ENCODE data around the gene NUFIP1. TPM values are rescaled to one million over a fixed set of nuclear protein-coding genes. Genes with fewer than 3 reads are reported as not detected.
A peak's percentile ranks its signal among the peaks of the same experiment; 100 is the strongest.

The NUFIP1 gene
- polyA plus RNA-seq, 4 donors: 1.3 to 8.2 (median 2.1) TPM

- Histone ChIP-seq H3K4me3 (ENCODE audit: low read depth in 1 of 3, low read length in 3 of 3) (no peak overlapping the region), H3K9me3 (ENCODE audit: control insufficient read depth in 2 of 2, insufficient read depth in 1 of 2, low read depth in 1 of 2, low read length in 1 of 2) (no peaks in the 10 kb centered on the region), H3K27ac (ENCODE audit: low read depth in 1 of 3, low read length in 2 of 3) (peak overlapping the region in 2 of 3 donors; percentile 4 to 32), H3K36me3 (ENCODE audit: control insufficient read depth in 3 of 3, insufficient read depth in 2 of 3, low read depth in 1 of 3, low read length in 3 of 3) (no peaks in the 10 kb centered on the region), H3K27me3 (ENCODE audit: control insufficient read depth in 3 of 3, insufficient read depth in 3 of 3, low read length in 3 of 3) (no peaks in the 10 kb centered on the region), H3K4me1 (ENCODE audit: control insufficient read depth in 3 of 3, insufficient read depth in 2 of 3, low read depth in 1 of 3, low read length in 2 of 3) (no peaks in the 10 kb centered on the region)
- 65 to 82% (median 68%) methylated on average over 5 of the region's 5 CpGs for WGBS, 3 donors
- DNase-seq (no peak), FAIRE-seq (no peak)
These were observed 57.0 kb downstream of the NUFIP1 start for GRCh38 chr13:44932171-44932849.

GRCh38 chr13:44930963-44931623 is 58.2 kb downstream of the NUFIP1 start:
- no peak overlapping the region for H3K27ac ChIP-seq (ENCODE audit: low read depth in 1 of 3, low read length in 2 of 3)
- FAIRE-seq: no peak
- 80 to 84% (median 81%) methylated on average over 7 of the region's 7 CpGs for WGBS, 3 donors

GRCh38 chr13:44930280-44930679 is 59.0 kb downstream of the NUFIP1 start:
- H3K9me3 ChIP-seq (ENCODE audit: control insufficient read depth in 2 of 2, insufficient read depth in 1 of 2, low read depth in 1 of 2, low read length in 1 of 2): no peaks in the 10 kb centered on the region
- WGBS, 3 donors: 87 to 92% (median 88%) methylated on average over 3 of the region's 3 CpGs

More at GRCh38 chr13:44930963-44931623, 58.2 kb downstream of the NUFIP1 start:
- peak in 1 of 2 donors; percentile 13 for DNase-seq
- Histone ChIP-seq H3K4me3 (ENCODE audit: low read depth in 1 of 3, low read length in 3 of 3) (no peak overlapping the region), H3K27me3 (ENCODE audit: control insufficient read depth in 3 of 3, insufficient read depth in 3 of 3, low read length in 3 of 3) (no peaks in the 10 kb centered on the region), H3K36me3 (ENCODE audit: control insufficient read depth in 3 of 3, insufficient read depth in 2 of 3, low read depth in 1 of 3, low read length in 3 of 3) (no peaks in the 10 kb centered on the region), H3K4me1 (ENCODE audit: control insufficient read depth in 3 of 3, insufficient read depth in 2 of 3, low read depth in 1 of 3, low read length in 2 of 3) (no peaks in the 10 kb centered on the region), H3K9me3 (ENCODE audit: control insufficient read depth in 2 of 2, insufficient read depth in 1 of 2, low read depth in 1 of 2, low read length in 1 of 2) (no peaks in the 10 kb centered on the region)

GRCh38 chr13:44929692-44930091 is 59.6 kb downstream of the NUFIP1 start:
- H3K36me3 ChIP-seq (ENCODE audit: control insufficient read depth in 3 of 3, insufficient read depth in 2 of 3, low read depth in 1 of 3, low read length in 3 of 3): no peaks in the 10 kb centered on the region
- no peak overlapping the region for H3K27ac ChIP-seq (ENCODE audit: low read depth in 1 of 3, low read length in 2 of 3)
- no peaks in the 10 kb centered on the region for H3K9me3 ChIP-seq (ENCODE audit: control insufficient read depth in 2 of 2, insufficient read depth in 1 of 2, low read depth in 1 of 2, low read length in 1 of 2)
- no peaks in the 10 kb centered on the region for H3K4me1 ChIP-seq (ENCODE audit: control insufficient read depth in 3 of 3, insufficient read depth in 2 of 3, low read depth in 1 of 3, low read length in 2 of 3)
- FAIRE-seq (no peak), DNase-seq (no peak)
- H3K27me3 ChIP-seq (ENCODE audit: control insufficient read depth in 3 of 3, insufficient read depth in 3 of 3, low read length in 3 of 3): no peaks in the 10 kb centered on the region
- 72 to 88% (median 76%) methylated on average over 3 of the region's 3 CpGs for WGBS, 3 donors
- H3K4me3 ChIP-seq (ENCODE audit: low read depth in 1 of 3, low read length in 3 of 3): no peak overlapping the region

More at GRCh38 chr13:44930280-44930679, 59.0 kb downstream of the NUFIP1 start:
- Histone ChIP-seq H3K4me1 (ENCODE audit: control insufficient read depth in 3 of 3, insufficient read depth in 2 of 3, low read depth in 1 of 3, low read length in 2 of 3) (no peaks in the 10 kb centered on the region), H3K4me3 (ENCODE audit: low read depth in 1 of 3, low read length in 3 of 3) (no peak overlapping the region), H3K27me3 (ENCODE audit: control insufficient read depth in 3 of 3, insufficient read depth in 3 of 3, low read length in 3 of 3) (no peaks in the 10 kb centered on the region), H3K36me3 (ENCODE audit: control insufficient read depth in 3 of 3, insufficient read depth in 2 of 3, low read depth in 1 of 3, low read length in 3 of 3) (no peaks in the 10 kb centered on the region), H3K27ac (ENCODE audit: low read depth in 1 of 3, low read length in 2 of 3) (no peak overlapping the region)
- DNase-seq: no peak
- FAIRE-seq: no peak

- H3K36me3 ChIP-seq (ENCODE audit: control insufficient read depth in 3 of 3, insufficient read depth in 2 of 3, low read depth in 1 of 3, low read length in 3 of 3): no peaks in the 10 kb centered on the region
- H3K4me3 ChIP-seq (ENCODE audit: low read depth in 1 of 3, low read length in 3 of 3): no peak overlapping the region
- no peak for FAIRE-seq
- H3K9me3 ChIP-seq (ENCODE audit: control insufficient read depth in 2 of 2, insufficient read depth in 1 of 2, low read depth in 1 of 2, low read length in 1 of 2): no peaks in the 10 kb centered on the region
- H3K27me3 ChIP-seq (ENCODE audit: control insufficient read depth in 3 of 3, insufficient read depth in 3 of 3, low read length in 3 of 3): no peaks in the 10 kb centered on the region
- no peak for DNase-seq
- WGBS, 3 donors: 73 to 76% (median 73%) methylated on average over 4 of the region's 4 CpGs
- no peak overlapping the region for H3K27ac ChIP-seq (ENCODE audit: low read depth in 1 of 3, low read length in 2 of 3)
- H3K4me1 ChIP-seq (ENCODE audit: control insufficient read depth in 3 of 3, insufficient read depth in 2 of 3, low read depth in 1 of 3, low read length in 2 of 3): no peaks in the 10 kb centered on the region
These were observed 61.3 kb downstream of the NUFIP1 start for GRCh38 chr13:44927968-44928367.

GRCh38 chr13:44921931-44922758 is 67.1 kb downstream of the NUFIP1 start:
- FAIRE-seq (no peak), DNase-seq (peak in 1 of 2 donors; percentile 52)
- Histone ChIP-seq H3K27ac (ENCODE audit: low read depth in 1 of 3, low read length in 2 of 3) (peak overlapping the region in 1 of 3 donors; percentile 84), H3K4me3 (ENCODE audit: low read depth in 1 of 3, low read length in 3 of 3) (no peak overlapping the region), H3K4me1 (ENCODE audit: control insufficient read depth in 3 of 3, insufficient read depth in 2 of 3, low read depth in 1 of 3, low read length in 2 of 3) (peaks cover 0 to 8% (median 4%) of the 10 kb centered on the region in 3 donors), H3K9me3 (ENCODE audit: control insufficient read depth in 2 of 2, insufficient read depth in 1 of 2, low read depth in 1 of 2, low read length in 1 of 2) (no peaks in the 10 kb centered on the region), H3K36me3 (ENCODE audit: control insufficient read depth in 3 of 3, insufficient read depth in 2 of 3, low read depth in 1 of 3, low read length in 3 of 3) (no peaks in the 10 kb centered on the region), H3K27me3 (ENCODE audit: control insufficient read depth in 3 of 3, insufficient read depth in 3 of 3, low read length in 3 of 3) (no peaks in the 10 kb centered on the region)
- WGBS, 3 donors: 19 to 33% (median 30%) methylated on average over 2 of the region's 2 CpGs

GRCh38 chr13:44921246-44921877 is 67.9 kb downstream of the NUFIP1 start:
- no peaks in the 10 kb centered on the region for H3K9me3 ChIP-seq (ENCODE audit: control insufficient read depth in 2 of 2, insufficient read depth in 1 of 2, low read depth in 1 of 2, low read length in 1 of 2)
- 83 to 92% (median 88%) methylated on average over 11 of the region's 11 CpGs for WGBS, 3 donors
- no peak for DNase-seq
- H3K27me3 ChIP-seq (ENCODE audit: control insufficient read depth in 3 of 3, insufficient read depth in 3 of 3, low read length in 3 of 3): no peaks in the 10 kb centered on the region
- H3K27ac ChIP-seq (ENCODE audit: low read depth in 1 of 3, low read length in 2 of 3): peak overlapping the region in 1 of 3 donors; percentile 60
- H3K4me3 ChIP-seq (ENCODE audit: low read depth in 1 of 3, low read length in 3 of 3): no peak overlapping the region
- peaks cover 0 to 8% (median 4%) of the 10 kb centered on the region in 3 donors for H3K4me1 ChIP-seq (ENCODE audit: control insufficient read depth in 3 of 3, insufficient read depth in 2 of 3, low read depth in 1 of 3, low read length in 2 of 3)
- FAIRE-seq: no peak
- H3K36me3 ChIP-seq (ENCODE audit: control insufficient read depth in 3 of 3, insufficient read depth in 2 of 3, low read depth in 1 of 3, low read length in 3 of 3): no peaks in the 10 kb centered on the region

GRCh38 chr13:44920013-44920412 is 69.3 kb downstream of the NUFIP1 start:
- no peak overlapping the region for H3K4me3 ChIP-seq (ENCODE audit: low read depth in 1 of 3, low read length in 3 of 3)
- no peaks in the 10 kb centered on the region for H3K27me3 ChIP-seq (ENCODE audit: control insufficient read depth in 3 of 3, insufficient read depth in 3 of 3, low read length in 3 of 3)
- DNase-seq (no peak), FAIRE-seq (no peak)
- H3K4me1 ChIP-seq (ENCODE audit: control insufficient read depth in 3 of 3, insufficient read depth in 2 of 3, low read depth in 1 of 3, low read length in 2 of 3): peaks cover 0 to 8% (median 4%) of the 10 kb centered on the region in 3 donors
- no peak overlapping the region for H3K27ac ChIP-seq (ENCODE audit: low read depth in 1 of 3, low read length in 2 of 3)
- no peaks in the 10 kb centered on the region for H3K9me3 ChIP-seq (ENCODE audit: control insufficient read depth in 2 of 2, insufficient read depth in 1 of 2, low read depth in 1 of 2, low read length in 1 of 2)
- WGBS, 3 donors: 95 to 100% (median 96%) methylated on average over 3 of the region's 3 CpGs
- H3K36me3 ChIP-seq (ENCODE audit: control insufficient read depth in 3 of 3, insufficient read depth in 2 of 3, low read depth in 1 of 3, low read length in 3 of 3): no peaks in the 10 kb centered on the region

Data from small intestine (tissue), 7 donors.